ENCODE measurements around the gene TRPV2. TPM values are rescaled to one million over a fixed set of nuclear protein-coding genes. Genes with fewer than 3 reads are reported as not detected.

The TRPV2 gene
- total RNA-seq, 2 experiments from 2014 or later = 4.9 to 10.5 TPM

DNA sequence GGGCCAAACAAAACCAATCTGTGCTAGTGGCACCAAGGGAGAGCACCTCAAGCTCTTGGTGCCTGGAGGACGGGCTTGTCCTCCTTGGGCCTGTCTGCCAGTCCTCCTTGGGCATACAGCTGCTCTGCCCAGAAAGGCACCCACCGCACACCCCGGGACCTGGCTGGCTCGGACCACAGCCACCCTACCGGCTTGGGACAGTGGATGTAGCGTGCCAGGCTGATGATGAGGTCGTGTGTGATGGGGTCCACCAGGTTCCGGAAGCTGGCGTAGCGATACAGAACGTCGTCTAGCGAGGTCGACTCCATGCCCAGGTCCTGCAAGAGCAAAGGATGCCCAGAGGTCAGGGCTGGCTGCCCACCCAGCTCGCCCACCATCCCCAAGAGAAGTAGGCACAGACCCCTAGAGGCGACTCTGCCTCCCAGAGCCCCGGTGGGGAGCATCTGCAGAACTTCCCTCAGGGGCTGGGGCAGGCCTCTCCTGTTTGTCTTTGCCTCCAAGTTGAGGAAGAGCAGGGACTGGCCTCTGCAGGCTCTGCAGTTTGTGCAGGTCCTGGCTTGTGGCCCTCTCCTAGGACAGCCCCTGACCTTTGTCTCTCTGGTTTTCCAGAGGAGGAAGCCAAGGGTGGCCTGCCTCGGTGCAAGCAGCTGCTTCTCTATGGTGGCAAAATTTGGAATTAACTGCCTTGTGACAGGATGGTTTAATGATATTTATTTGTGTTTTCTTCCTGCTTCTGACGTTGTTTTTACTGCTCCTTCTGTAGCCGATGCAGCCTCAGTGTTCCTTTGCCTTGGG is 46.9 kb downstream of the TRPV2 start:
- Histone ChIP-seq H3K4me3 (ENCODE audit: low read depth, low read length, poor library complexity, severe bottlenecking) (no peak overlapping the region), H3K9me3 (ENCODE audit: low read length) (no peaks in the 10 kb centered on the region), H3K4me2 (ENCODE audit: low read length) (no peak overlapping the region), H2AFZ (ENCODE audit: low read length) (no peak overlapping the region), H3K4me1 (ENCODE audit: insufficient read depth, low read length, poor library complexity, severe bottlenecking) (no peaks in the 10 kb centered on the region), H3K79me2 (ENCODE audit: insufficient read depth, low read depth, low read length) (no peaks in the 10 kb centered on the region), H4K20me1 (ENCODE audit: insufficient read depth, low read length) (no peaks in the 10 kb centered on the region), H3K27ac (ENCODE audit: low read depth, low read length, poor library complexity, severe bottlenecking) (no peak overlapping the region), H3K36me3 (ENCODE audit: insufficient read depth, low read length) (peaks cover 8% of the 10 kb centered on the region; the same call in 1 of the 2 replicates), H3K9me2 (ENCODE audit: insufficient read depth, low read length) (no peaks in the 10 kb centered on the region)
- CTCF ChIA-PET (ENCODE audit: unreplicated experiment) = no interaction called here
- intact Hi-C loops (cut with micrococcal nuclease; ENCODE audit: unreplicated experiment) = no loop called here
- no peak for DNase-seq (ENCODE audit: low spot score)
- no peak for TF ChIP-seq EZH2phosphoT487 (IDR thresholded peaks at IDR 0.05; ENCODE audit: borderline replicate concordance, low read depth, low read length)
- TF ChIP-seq, protein P1, sequence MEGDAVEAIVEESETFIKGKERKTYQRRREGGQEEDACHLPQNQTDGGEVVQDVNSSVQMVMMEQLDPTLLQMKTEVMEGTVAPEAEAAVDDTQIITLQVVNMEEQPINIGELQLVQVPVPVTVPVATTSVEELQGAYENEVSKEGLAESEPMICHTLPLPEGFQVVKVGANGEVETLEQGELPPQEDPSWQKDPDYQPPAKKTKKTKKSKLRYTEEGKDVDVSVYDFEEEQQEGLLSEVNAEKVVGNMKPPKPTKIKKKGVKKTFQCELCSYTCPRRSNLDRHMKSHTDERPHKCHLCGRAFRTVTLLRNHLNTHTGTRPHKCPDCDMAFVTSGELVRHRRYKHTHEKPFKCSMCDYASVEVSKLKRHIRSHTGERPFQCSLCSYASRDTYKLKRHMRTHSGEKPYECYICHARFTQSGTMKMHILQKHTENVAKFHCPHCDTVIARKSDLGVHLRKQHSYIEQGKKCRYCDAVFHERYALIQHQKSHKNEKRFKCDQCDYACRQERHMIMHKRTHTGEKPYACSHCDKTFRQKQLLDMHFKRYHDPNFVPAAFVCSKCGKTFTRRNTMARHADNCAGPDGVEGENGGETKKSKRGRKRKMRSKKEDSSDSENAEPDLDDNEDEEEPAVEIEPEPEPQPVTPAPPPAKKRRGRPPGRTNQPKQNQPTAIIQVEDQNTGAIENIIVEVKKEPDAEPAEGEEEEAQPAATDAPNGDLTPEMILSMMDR (conservative IDR thresholded peaks at IDR 0.05; ENCODE audit: low read length) = no peak
- no TSS peak for BruUV-seq (replicated peaks)
- POLR2A ChIA-PET = no interaction called here

DNA sequence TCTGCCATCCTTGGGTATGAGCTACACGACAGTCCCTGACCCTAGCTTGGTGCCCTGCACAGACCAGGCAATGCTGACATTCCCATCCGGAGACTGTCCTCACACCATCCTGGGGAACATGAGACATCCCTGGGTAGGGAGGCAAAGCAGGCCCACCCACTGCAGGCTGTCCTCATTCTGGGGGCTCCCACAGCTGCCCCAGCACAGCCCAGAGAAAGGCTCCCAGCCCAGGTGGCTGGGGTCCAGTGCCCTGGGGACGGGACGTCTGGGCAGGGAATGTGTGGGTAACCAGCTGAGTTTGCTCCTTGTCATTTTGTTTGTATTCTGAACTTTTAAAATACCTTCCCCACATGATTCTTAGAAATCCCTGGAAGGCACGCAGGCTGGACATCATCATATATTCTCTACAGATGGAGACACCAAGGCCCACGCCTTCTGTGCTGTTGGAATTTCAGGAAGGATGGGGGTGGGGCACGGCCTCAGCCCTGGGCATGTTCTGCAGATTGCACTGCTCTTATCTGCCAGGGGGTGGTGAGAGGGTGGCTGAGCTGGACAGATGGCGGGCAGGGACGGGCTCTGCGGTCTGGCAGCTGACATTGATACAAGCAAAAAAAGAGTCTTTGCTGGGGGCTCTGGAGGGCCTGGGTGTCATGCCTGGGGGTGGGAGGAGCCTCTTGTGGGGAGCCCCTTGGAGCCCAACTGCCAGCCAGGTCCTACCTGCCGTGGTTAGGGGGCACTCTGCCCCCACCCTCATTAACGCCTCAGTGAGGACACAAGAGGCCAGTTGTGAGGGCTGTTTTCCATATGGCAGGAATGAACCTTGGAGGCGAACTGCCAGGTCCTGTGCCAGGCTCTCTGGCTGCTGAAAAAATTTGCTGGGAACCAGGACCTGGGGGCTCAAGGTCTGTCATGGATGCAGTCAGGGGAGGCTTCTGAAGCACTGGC is 48.3 kb downstream of the TRPV2 start:
- Histone ChIP-seq H2AFZ (ENCODE audit: low read length) (no peak overlapping the region), H3K9me3 (ENCODE audit: low read length) (no peaks in the 10 kb centered on the region), H4K20me1 (ENCODE audit: insufficient read depth, low read length) (no peaks in the 10 kb centered on the region; the same call in 1 of the 2 replicates), H3K27ac (ENCODE audit: low read depth, low read length, poor library complexity, severe bottlenecking) (no peak overlapping the region), H3K36me3 (ENCODE audit: insufficient read depth, low read length) (peaks cover 6% of the 10 kb centered on the region; the same call in 1 of the 2 replicates), H3K4me2 (ENCODE audit: low read length) (no peak overlapping the region), H3K4me1 (ENCODE audit: insufficient read depth, low read length, poor library complexity, severe bottlenecking) (no peaks in the 10 kb centered on the region), H3K4me3 (ENCODE audit: low read depth, low read length, poor library complexity, severe bottlenecking) (no peak overlapping the region), H3K9me2 (ENCODE audit: insufficient read depth, low read length) (no peaks in the 10 kb centered on the region), H3K79me2 (ENCODE audit: insufficient read depth, low read depth, low read length) (no peaks in the 10 kb centered on the region)
- intact Hi-C loops (cut with micrococcal nuclease; ENCODE audit: unreplicated experiment) = no loop called here
- ChIA-PET POLR2A (no interaction called here), CTCF (ENCODE audit: unreplicated experiment) (no interaction called here)
- BruUV-seq (replicated peaks) = no TSS peak
- DNase-seq (ENCODE audit: low spot score) = no peak
- TF ChIP-seq, protein P1 (conservative IDR thresholded peaks at IDR 0.05; ENCODE audit: low read length) = no peak
- TF ChIP-seq EZH2phosphoT487 (IDR thresholded peaks at IDR 0.05; ENCODE audit: borderline replicate concordance, low read depth, low read length) = no peak

Data from OCI-LY7 (cell line).